Stimulated activated CD4-positive, alpha-beta T cell treated with anti-CD3 and anti-CD28 coated beads, Interleukin-4, amount 100 ng/mL, for 4 hours (primary cell): Measurements from ENCODE around the gene UBASH3A.
A peak's percentile ranks its signal among the peaks of the same experiment; 100 is the strongest.

ENCODE experiments used
- DNase-seq, 2 experiments: peaks; one replicate each; pipeline ENCODE4 v3.0.0-alpha.2; 2020

Gene UBASH3A

GRCh38 chr21:42495027-42495426 is 91.3 kb downstream of the UBASH3A start:
- DNase-seq: no peak

- no peak for DNase-seq
Observed at GRCh38 chr21:42495765-42496119, 92.0 kb downstream of the UBASH3A start.

- peak; percentile 99 to 100 for DNase-seq
Observed at GRCh38 chr21:42496120-42496838, 92.6 kb downstream of the UBASH3A start, which contains the start of gene RSPH1. Gene RSPH1, minus strand, starts transcription at chr21:42496224. Its CDS starts 38 bp downstream, at chr21:42496186.

- no peak for DNase-seq
Observed at GRCh38 chr21:42496839-42497202, 93.1 kb downstream of the UBASH3A start.
